ENCODE measurements around the gene EFCAB6.

- TF ChIP-seq POLR2A (IDR thresholded peaks at IDR 0.05; ENCODE audit: low read length) (no peak), GATA1 (IDR thresholded peaks at IDR 0.05; ENCODE audit: low read depth, low read length) (no peak)
Observed at GRCh38 chr22:43681731-43682360, 130.3 kb downstream of the EFCAB6 start.

All from erythroblast (primary cell).